Right lobe of liver (tissue), 6 donors: Measurements from ENCODE around the gene NIM1K. TPM values are rescaled to one million over a fixed set of nuclear protein-coding genes. Genes with fewer than 3 reads are reported as not detected.
A peak's percentile ranks its signal among the peaks of the same experiment; 100 is the strongest.

Experiments
- ATAC-seq, 4 donors: fragments of 200-7000 bp; cut with Tn5 transposase; one replicate each; pipeline ENCODE4 v1.9.1; 2020; ENCODE audit warnings: mild to moderate bottlenecking in 4 of 4, moderate library complexity in 4 of 4
- DNase-seq, 3 donors: peaks; one replicate each; pipeline ENCODE4 v3.0.0-alpha.2; 2020
- H3K27ac ChIP-seq, 3 donors: fragments of 200-600 bp; one replicate each; pipeline ENCODE4 v1.8.0; 2022
- H3K27me3 ChIP-seq, 2 donors: fragments of 200-600 bp; one replicate each; pipeline ENCODE4 v1.8.0; 2022
- H3K36me3 ChIP-seq, 4 donors: fragments of 200-600 bp; sonication (generic) in 1 of 4; one replicate each; pipeline versions ENCODE4 v1.5.1 to v1.8.0; 2017 to 2022; ENCODE audit warnings: control low read depth in 1 of 4
- H3K4me1 ChIP-seq, 4 donors: fragments of 200-600 bp; sonication (generic) in 1 of 4; one replicate each; pipeline versions ENCODE4 v1.5.1 to v1.8.0; 2017 to 2022; ENCODE audit warnings: control low read depth in 1 of 4
- H3K4me3 ChIP-seq, 3 donors: fragments of 200-600 bp; one replicate each; pipeline ENCODE4 v1.8.0; 2022
- H3K9me3 ChIP-seq, 4 donors: fragments of 200-600 bp; sonication (generic) in 1 of 4; one replicate each; pipeline versions ENCODE4 v1.5.1 to v1.8.0; 2017 to 2022; ENCODE audit warnings: control low read depth in 1 of 4
- POLR2A ChIP-seq: fragments of 450-650 bp; IDR thresholded peaks from one replicate; pipeline ENCODE4 v1.6.1; 2017; ENCODE audit warnings: antibody characterized with exemption, mild to moderate bottlenecking
- WGBS: methylation state at CpG from one replicate; pipeline ENCODE4 v1.1.6; 2018; ENCODE audit warnings: low coverage, low lambda C conversion rate; ENCODE audit not compliant: insufficient coverage; ENCODE audit errors: missing lambda C conversion rate; 5-methylcytosine and 5-hydroxymethylcytosine counted together
- intact Hi-C, 2 donors: fragments of 100-400 bp; cut with DNase I; formaldehyde crosslinking; loops; one replicate each; pipeline versions ENCODE4 v1.11.2 to v1.14.1; 2022
- total RNA-seq, 6 experiments: library from RNA; depleted of rRNA in 2 of 6; stranded (reverse); fragments of >200 nt in 2 of 6; fragmentation: NEBNext Ultra II Directional in 3 of 6; extraction: Animal tissue kit (Norgen Biotek cat#: 25700) in 3 of 6; gene quantifications; one replicate each; pipeline versions ENCODE4 v1.1.0 to v1.2.4, GENCODE V29; 2016 to 2023
- TF ChIP-seq, protein P1 (sequence below), 4 donors: fragments of 200-600 bp in 3 of 4; fragments of 450-650 bp in 1 of 4; IDR thresholded peaks; one replicate each; pipeline versions ENCODE4 v1.5.1 to v1.8.0; 2016 to 2022; ENCODE audit warnings: antibody characterized with exemption in 4 of 4, mild to moderate bottlenecking in 2 of 4
- donor health status: DM: no; HTN: yes; CAD: no.
- donor health status: DM: no; HTN: no; CAD: no.
- donor health status: DM: no; HTN: no; CAD: no.
- donor health status: DM: no; HTN: yes; CAD: no.
- donor health status: DM: no; HTN: yes; CAD: no.

Gene NIM1K
- total RNA-seq, 6 experiments from 2014 or later: 0.06 to 0.55 (median 0.12) TPM; not detected in 2

DNA sequence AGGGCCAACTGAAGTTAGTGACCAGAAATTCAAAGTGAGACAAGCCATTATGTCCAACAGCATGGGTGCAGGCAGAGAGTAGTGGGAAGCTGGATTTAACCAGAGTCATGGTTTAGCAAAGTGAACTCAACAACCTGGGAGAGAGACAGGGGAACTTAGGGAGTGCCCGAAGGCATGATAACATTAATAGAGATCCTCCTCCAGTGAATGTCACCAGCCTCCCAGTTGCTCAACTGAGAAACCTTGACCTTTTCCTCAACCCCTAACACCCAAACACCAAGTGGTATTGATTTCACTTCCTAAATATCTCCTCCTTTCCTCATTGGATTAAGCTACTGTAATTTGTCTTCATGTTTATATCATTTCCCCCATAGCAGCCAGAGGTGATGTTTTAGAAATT, 78.6 kb downstream of the NIM1K start:
- Histone ChIP-seq H3K27ac (no peak overlapping the region), H3K9me3 (no peaks in the 10 kb centered on the region), H3K36me3 (no peaks in the 10 kb centered on the region), H3K4me1 (peaks cover 0 to 14% (median 6%) of the 10 kb centered on the region in 4 donors), H3K27me3 (no peaks in the 10 kb centered on the region), H3K4me3 (no peak overlapping the region)
- intact Hi-C loops: no loop called here
- ATAC-seq: peak in 3 of 4 donors; percentile 28 to 38 (median 30)
- no peak for TF ChIP-seq POLR2A
- TF ChIP-seq, protein P1, sequence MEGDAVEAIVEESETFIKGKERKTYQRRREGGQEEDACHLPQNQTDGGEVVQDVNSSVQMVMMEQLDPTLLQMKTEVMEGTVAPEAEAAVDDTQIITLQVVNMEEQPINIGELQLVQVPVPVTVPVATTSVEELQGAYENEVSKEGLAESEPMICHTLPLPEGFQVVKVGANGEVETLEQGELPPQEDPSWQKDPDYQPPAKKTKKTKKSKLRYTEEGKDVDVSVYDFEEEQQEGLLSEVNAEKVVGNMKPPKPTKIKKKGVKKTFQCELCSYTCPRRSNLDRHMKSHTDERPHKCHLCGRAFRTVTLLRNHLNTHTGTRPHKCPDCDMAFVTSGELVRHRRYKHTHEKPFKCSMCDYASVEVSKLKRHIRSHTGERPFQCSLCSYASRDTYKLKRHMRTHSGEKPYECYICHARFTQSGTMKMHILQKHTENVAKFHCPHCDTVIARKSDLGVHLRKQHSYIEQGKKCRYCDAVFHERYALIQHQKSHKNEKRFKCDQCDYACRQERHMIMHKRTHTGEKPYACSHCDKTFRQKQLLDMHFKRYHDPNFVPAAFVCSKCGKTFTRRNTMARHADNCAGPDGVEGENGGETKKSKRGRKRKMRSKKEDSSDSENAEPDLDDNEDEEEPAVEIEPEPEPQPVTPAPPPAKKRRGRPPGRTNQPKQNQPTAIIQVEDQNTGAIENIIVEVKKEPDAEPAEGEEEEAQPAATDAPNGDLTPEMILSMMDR (IDR thresholded peaks at IDR 0.05): no peak
- 25% methylated on average over 1 of the region's 1 CpG for WGBS
- no peak for DNase-seq

GRCh38 chr5:43273552-43273951, 81.5 kb downstream of the NIM1K start:
- no peak for DNase-seq
- intact Hi-C loops: no loop called here
- TF ChIP-seq, protein P1 (IDR thresholded peaks at IDR 0.05): no peak
- no peak for TF ChIP-seq POLR2A
- H3K4me1 ChIP-seq: peaks cover 0 to 14% (median 6%) of the 10 kb centered on the region in 4 donors
- H3K27me3 ChIP-seq: no peaks in the 10 kb centered on the region
- H3K4me3 ChIP-seq: no peak overlapping the region
- no peaks in the 10 kb centered on the region for H3K9me3 ChIP-seq
- H3K36me3 ChIP-seq: no peaks in the 10 kb centered on the region
- H3K27ac ChIP-seq: no peak overlapping the region
- ATAC-seq: no peak

DNA sequence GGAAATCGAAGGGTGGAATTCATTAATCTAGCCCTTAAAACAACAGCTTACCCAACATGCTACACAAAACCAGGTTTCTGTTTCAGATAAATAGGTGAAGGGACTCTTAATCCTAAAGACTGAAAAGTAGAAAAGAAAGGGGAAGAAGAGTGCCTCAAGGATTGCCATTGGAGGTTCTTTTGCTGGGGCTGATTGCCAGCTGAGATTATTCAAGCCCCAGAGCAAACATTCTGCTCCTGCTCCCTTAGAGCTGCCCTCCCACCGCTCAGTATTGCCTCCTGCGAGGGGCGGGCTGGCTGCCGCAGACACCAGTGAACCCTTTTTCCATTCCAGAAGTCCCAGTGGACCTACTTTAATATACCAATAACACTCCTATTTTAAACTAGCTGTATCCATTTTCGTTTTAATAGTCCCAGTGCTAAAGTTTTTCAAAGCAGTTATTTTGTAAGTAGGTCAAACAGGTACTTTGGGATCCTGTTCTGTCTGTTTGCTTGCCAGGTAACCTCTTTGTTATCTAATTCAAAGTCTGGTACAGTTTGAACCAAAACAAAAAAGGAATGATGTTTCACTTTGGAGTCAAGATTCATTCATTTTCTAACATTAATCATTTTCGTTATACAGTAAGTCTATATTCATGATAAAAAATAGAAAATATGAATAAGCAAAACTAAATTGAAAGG, 82.5 kb downstream of the NIM1K start:
- Histone ChIP-seq H3K27ac (peak overlapping the region in 2 of 3 donors; percentile 46 to 63), H3K36me3 (no peaks in the 10 kb centered on the region), H3K4me3 (peak overlapping the region in 2 of 3 donors; percentile 4 to 17), H3K9me3 (no peaks in the 10 kb centered on the region), H3K4me1 (peaks cover 0 to 14% (median 6%) of the 10 kb centered on the region in 4 donors), H3K27me3 (no peaks in the 10 kb centered on the region)
- 24% methylated on average over 6 of the region's 7 CpGs for WGBS
- TF ChIP-seq, protein P1 (IDR thresholded peaks at IDR 0.05): no peak
- no peak for TF ChIP-seq POLR2A
- peak; percentile 70 to 80 (median 80) for ATAC-seq
- intact Hi-C loops: no loop called here
- peak in 2 of 3 donors; percentile 61 to 66 for DNase-seq

- Histone ChIP-seq H3K4me1 (peaks cover 0 to 14% (median 6%) of the 10 kb centered on the region in 4 donors), H3K27ac (peak overlapping the region in 1 of 3 donors; percentile 63), H3K9me3 (no peaks in the 10 kb centered on the region), H3K27me3 (no peaks in the 10 kb centered on the region), H3K4me3 (no peak overlapping the region), H3K36me3 (no peaks in the 10 kb centered on the region)
- TF ChIP-seq POLR2A: no peak
- TF ChIP-seq, protein P1 (IDR thresholded peaks at IDR 0.05): no peak
- DNase-seq (no peak), ATAC-seq (peak in 3 of 4 donors; percentile 22 to 46 (median 23))
- intact Hi-C loops: no loop called here
- 31% methylated on average over 4 of the region's 4 CpGs for WGBS
Observed at GRCh38 chr5:43275391-43275790, 83.4 kb downstream of the NIM1K start.
